ENCODE data around the gene WASHC2A. TPM values are rescaled to one million over a fixed set of nuclear protein-coding genes. Genes with fewer than 3 reads are reported as not detected.
"Not testable (repeated sequence)": the region's sequence is repeated elsewhere in the genome, so short reads cannot be mapped to it uniquely, and the experiment has no call there.

Gene WASHC2A
- total RNA-seq, result 10 to 100 TPM; 32.7 to 54.3 TPM
- 10 to 100 TPM in 1 of 2 donors, 1 to 10 TPM in 1; 8.9 to 20.8 TPM for polyA plus RNA-seq
- long read RNA-seq, donor 1, partial matches to known transcripts, result 30 of 36 reads
- long read RNA-seq, donor 1, other reads (novel, unspliced or antisense), result 6 of 36 reads
- long read RNA-seq, donor 2, full-length matches to known transcripts, result 7 of 28 reads
- long read RNA-seq, donor 2, partial matches to known transcripts, result 13 of 28 reads
- long read RNA-seq, donor 2, other reads (novel, unspliced or antisense), result 8 of 28 reads

- H3K27me3 ChIP-seq (ENCODE audit: control insufficient read depth in 1 of 2, insufficient read depth in 2 of 2, low read length in 1 of 2); H3K36me3 ChIP-seq (ENCODE audit: control insufficient read depth in 1 of 2, insufficient read depth in 2 of 2, low read length in 1 of 2); H3K4me1 ChIP-seq (ENCODE audit: control insufficient read depth in 1 of 2, insufficient read depth in 2 of 2, low read length in 2 of 2); H3K9me3 ChIP-seq (ENCODE audit: control insufficient read depth, low read length); intact Hi-C loops (cut with DNase I): not testable (repeated sequence)
- 0 to 1% methylated on average over 50 to 56 of the region's 73 CpGs for WGBS, 2 donors
- ATAC-seq (ENCODE audit: low FRiP score) (peak; percentile 98), DNase-seq (peak; percentile 95 to 96)
- peak within 1 kb of the TSS; percentile 13 to 59 for H3K4me3 ChIP-seq (ENCODE audit: low read length in 2 of 2)
- peak within 1 kb of the TSS in 1 of 2 donors; percentile 25 for H3K27ac ChIP-seq (ENCODE audit: low read depth in 1 of 2, low read length in 2 of 2)
Measured at GRCh38 chr10:50067546-50068351, at the start of gene WASHC2A. Gene WASHC2A, plus strand, starts transcription at chr10:50067954. Its CDS starts 52 bp downstream, at chr10:50068006.

- DNase-seq; H3K9me3 ChIP-seq (ENCODE audit: control insufficient read depth, low read length); H3K27me3 ChIP-seq (ENCODE audit: control insufficient read depth in 1 of 2, insufficient read depth in 2 of 2, low read length in 1 of 2); H3K4me1 ChIP-seq (ENCODE audit: control insufficient read depth in 1 of 2, insufficient read depth in 2 of 2, low read length in 2 of 2); H3K27ac ChIP-seq (ENCODE audit: low read depth in 1 of 2, low read length in 2 of 2); ATAC-seq (ENCODE audit: low FRiP score); H3K4me3 ChIP-seq (ENCODE audit: low read length in 2 of 2); intact Hi-C loops (cut with DNase I); H3K36me3 ChIP-seq (ENCODE audit: control insufficient read depth in 1 of 2, insufficient read depth in 2 of 2, low read length in 1 of 2): not testable (repeated sequence)
- 85 to 92% methylated on average over 3 of the region's 3 CpGs for WGBS, 2 donors
Measured at GRCh38 chr10:50019279-50019678, 48.5 kb upstream of the WASHC2A start.

- H3K4me1 ChIP-seq (ENCODE audit: control insufficient read depth in 1 of 2, insufficient read depth in 2 of 2, low read length in 2 of 2); intact Hi-C loops (cut with DNase I); ATAC-seq (ENCODE audit: low FRiP score); DNase-seq; H3K27me3 ChIP-seq (ENCODE audit: control insufficient read depth in 1 of 2, insufficient read depth in 2 of 2, low read length in 1 of 2); H3K27ac ChIP-seq (ENCODE audit: low read depth in 1 of 2, low read length in 2 of 2); H3K36me3 ChIP-seq (ENCODE audit: control insufficient read depth in 1 of 2, insufficient read depth in 2 of 2, low read length in 1 of 2); H3K9me3 ChIP-seq (ENCODE audit: control insufficient read depth, low read length); H3K4me3 ChIP-seq (ENCODE audit: low read length in 2 of 2): not testable (repeated sequence)
- WGBS, 2 donors, result 80 to 85% methylated on average over 11 to 13 of the region's 13 CpGs
Measured at GRCh38 chr10:50020451-50021024, 47.2 kb upstream of the WASHC2A start.

- DNase-seq (no peak), ATAC-seq (ENCODE audit: low FRiP score) (no peak)
- 81 to 91% methylated on average over 3 of the region's 3 CpGs for WGBS, 2 donors
- intact Hi-C loops (cut with DNase I), result no loop called here
- no peak overlapping the region for H3K4me3 ChIP-seq (ENCODE audit: low read length in 2 of 2)
- peaks cover 2% of the 10 kb centered on the region for H3K9me3 ChIP-seq (ENCODE audit: control insufficient read depth, low read length)
- peaks cover 0 to 2% of the 10 kb centered on the region in 2 donors for H3K27me3 ChIP-seq (ENCODE audit: control insufficient read depth in 1 of 2, insufficient read depth in 2 of 2, low read length in 1 of 2)
- H3K4me1 ChIP-seq (ENCODE audit: control insufficient read depth in 1 of 2, insufficient read depth in 2 of 2, low read length in 2 of 2), result no peaks in the 10 kb centered on the region
- no peaks in the 10 kb centered on the region for H3K36me3 ChIP-seq (ENCODE audit: control insufficient read depth in 1 of 2, insufficient read depth in 2 of 2, low read length in 1 of 2)
- no peak overlapping the region for H3K27ac ChIP-seq (ENCODE audit: low read depth in 1 of 2, low read length in 2 of 2)
Measured at GRCh38 chr10:50021646-50022045, 46.1 kb upstream of the WASHC2A start.

GRCh38 chr10:50024716-50025383 is 42.9 kb upstream of the WASHC2A start:
- peak; percentile 54 for ATAC-seq (ENCODE audit: low FRiP score)
- WGBS, 2 donors, result 7 to 17% methylated on average over 24 to 31 of the region's 37 CpGs
- H3K27ac ChIP-seq (ENCODE audit: low read depth in 1 of 2, low read length in 2 of 2); H3K36me3 ChIP-seq (ENCODE audit: control insufficient read depth in 1 of 2, insufficient read depth in 2 of 2, low read length in 1 of 2); intact Hi-C loops (cut with DNase I); DNase-seq; H3K9me3 ChIP-seq (ENCODE audit: control insufficient read depth, low read length); H3K27me3 ChIP-seq (ENCODE audit: control insufficient read depth in 1 of 2, insufficient read depth in 2 of 2, low read length in 1 of 2); H3K4me1 ChIP-seq (ENCODE audit: control insufficient read depth in 1 of 2, insufficient read depth in 2 of 2, low read length in 2 of 2); H3K4me3 ChIP-seq (ENCODE audit: low read length in 2 of 2): not testable (repeated sequence)

GRCh38 chr10:50025627-50026026 is 42.1 kb upstream of the WASHC2A start:
- Histone ChIP-seq H3K36me3 (ENCODE audit: control insufficient read depth in 1 of 2, insufficient read depth in 2 of 2, low read length in 1 of 2) (no peaks in the 10 kb centered on the region), H3K4me1 (ENCODE audit: control insufficient read depth in 1 of 2, insufficient read depth in 2 of 2, low read length in 2 of 2) (no peaks in the 10 kb centered on the region), H3K27me3 (ENCODE audit: control insufficient read depth in 1 of 2, insufficient read depth in 2 of 2, low read length in 1 of 2) (peaks cover 0 to 2% of the 10 kb centered on the region in 2 donors), H3K4me3 (ENCODE audit: low read length in 2 of 2) (no peak overlapping the region), H3K9me3 (ENCODE audit: control insufficient read depth, low read length) (peaks cover 2% of the 10 kb centered on the region), H3K27ac (ENCODE audit: low read depth in 1 of 2, low read length in 2 of 2) (no peak overlapping the region)
- intact Hi-C loops (cut with DNase I), result no loop called here
- 90 to 91% methylated on average over 14 of the region's 14 CpGs for WGBS, 2 donors
- DNase-seq (no peak), ATAC-seq (ENCODE audit: low FRiP score) (no peak)

- Histone ChIP-seq H3K27me3 (ENCODE audit: control insufficient read depth in 1 of 2, insufficient read depth in 2 of 2, low read length in 1 of 2) (peaks cover 0 to 2% of the 10 kb centered on the region in 2 donors), H3K36me3 (ENCODE audit: control insufficient read depth in 1 of 2, insufficient read depth in 2 of 2, low read length in 1 of 2) (no peaks in the 10 kb centered on the region), H3K9me3 (ENCODE audit: control insufficient read depth, low read length) (peaks cover 2% of the 10 kb centered on the region), H3K27ac (ENCODE audit: low read depth in 1 of 2, low read length in 2 of 2) (no peak overlapping the region), H3K4me1 (ENCODE audit: control insufficient read depth in 1 of 2, insufficient read depth in 2 of 2, low read length in 2 of 2) (no peaks in the 10 kb centered on the region), H3K4me3 (ENCODE audit: low read length in 2 of 2) (no peak overlapping the region)
- intact Hi-C loops (cut with DNase I), result no loop called here
- WGBS, 2 donors, result 91% methylated on average over 13 of the region's 13 CpGs
- no peak for ATAC-seq (ENCODE audit: low FRiP score)
- no peak for DNase-seq
Measured at GRCh38 chr10:50027195-50027594, 40.6 kb upstream of the WASHC2A start.

GRCh38 chr10:50033481-50033880 is 34.3 kb upstream of the WASHC2A start:
- intact Hi-C loops (cut with DNase I), result no loop called here
- Histone ChIP-seq H3K4me1 (ENCODE audit: control insufficient read depth in 1 of 2, insufficient read depth in 2 of 2, low read length in 2 of 2) (no peaks in the 10 kb centered on the region), H3K9me3 (ENCODE audit: control insufficient read depth, low read length) (no peaks in the 10 kb centered on the region), H3K27ac (ENCODE audit: low read depth in 1 of 2, low read length in 2 of 2) (no peak overlapping the region), H3K36me3 (ENCODE audit: control insufficient read depth in 1 of 2, insufficient read depth in 2 of 2, low read length in 1 of 2) (no peaks in the 10 kb centered on the region), H3K4me3 (ENCODE audit: low read length in 2 of 2) (no peak overlapping the region), H3K27me3 (ENCODE audit: control insufficient read depth in 1 of 2, insufficient read depth in 2 of 2, low read length in 1 of 2) (no peaks in the 10 kb centered on the region)
- 50 to 56% methylated on average over 3 of the region's 3 CpGs for WGBS, 2 donors
- ATAC-seq (ENCODE audit: low FRiP score) (no peak), DNase-seq (no peak)
